Testis (tissue), 3 donors: ENCODE data around the gene FBXL7. TPM values are rescaled to one million over a fixed set of nuclear protein-coding genes. Genes with fewer than 3 reads are reported as not detected.

Experiments used
- DNase-seq: peaks from one replicate; pipeline ENCODE4 v3.0.0-alpha.2; 2019
- H3K27ac ChIP-seq, 2 donors: fragments of 200-600 bp; sonication (generic); one replicate each; pipeline ENCODE4 v1.5.1; 2019
- H3K27me3 ChIP-seq: fragments of 200-600 bp; sonication (generic); one replicate; pipeline ENCODE4 v1.5.1; 2019
- H3K36me3 ChIP-seq: fragments of 200-600 bp; sonication (generic); one replicate; pipeline ENCODE4 v1.5.1; 2017; ENCODE audit warnings: low read depth; ENCODE audit errors: missing control alignments
- H3K4me1 ChIP-seq: fragments of 200-600 bp; sonication (generic); one replicate; pipeline ENCODE4 v1.5.1; 2019
- H3K4me3 ChIP-seq, 2 donors: fragments of 200-600 bp; sonication (generic); one replicate each; pipeline ENCODE4 v1.5.1; 2017 to 2019
- H3K9me3 ChIP-seq: fragments of 200-600 bp; sonication (generic); one replicate; pipeline ENCODE4 v1.5.1; 2017
- CTCF ChIP-seq, 3 experiments: fragments of 450-650 bp in 2 of 3; fragments of 200-600 bp in 1 of 3; sonication (generic) in 1 of 3; IDR thresholded peaks; one replicate each; pipeline ENCODE4 v1.5.1; 2016 to 2019; ENCODE audit warnings: antibody characterized with exemption in 3 of 3, mild to moderate bottlenecking in 2 of 3, moderate library complexity in 1 of 3
- POLR2A ChIP-seq: fragments of 450-650 bp; IDR thresholded peaks from one replicate; pipeline ENCODE4 v1.6.1; 2017; ENCODE audit warnings: antibody characterized with exemption, mild to moderate bottlenecking, moderate library complexity
- WGBS, 2 donors: methylation state at CpG; one replicate each; pipeline ENCODE4 v1.1.5; 2018; 5-methylcytosine and 5-hydroxymethylcytosine counted together
- intact Hi-C: fragments of 100-400 bp; cut with DNase I; formaldehyde crosslinking; loops from one replicate; pipeline ENCODE4 v1.15.1; 2023; ENCODE audit warnings: low total_unique reads
- polyA plus RNA-seq: library from polyadenylated mRNA; stranded (reverse); fragments of 350-450 nt; fragmentation: Illumina TruSeq; extraction: RNeasy Lipid Tissue Mini Kit (QIAGEN cat#74804); gene quantifications from one replicate; pipeline ENCODE4 v1.2.3, GENCODE V29; 2014; ENCODE audit warnings: low read depth, low replicate concordance; ENCODE audit not compliant: insufficient read depth
- total RNA-seq, 2 donors: library from RNA; depleted of rRNA; stranded (reverse); fragments of >200 nt; gene quantifications; one replicate each; pipeline ENCODE4 v1.2.3, GENCODE V29; 2016

FBXL7 gene
- total and polyA plus RNA-seq, 3 donors from 2014 or later = 9.8 to 17.3 (median 15.2) TPM

- H3K27ac ChIP-seq = no peak overlapping the region
- DNase-seq = no peak
- no peaks in the 10 kb centered on the region for H3K36me3 ChIP-seq
- no peaks in the 10 kb centered on the region for H3K9me3 ChIP-seq
- TF ChIP-seq CTCF (IDR thresholded peaks at IDR 0.05) = no peak
- no peak for TF ChIP-seq POLR2A
- no peaks in the 10 kb centered on the region for H3K4me1 ChIP-seq
- H3K27me3 ChIP-seq = no peaks in the 10 kb centered on the region
- H3K4me3 ChIP-seq = no peak overlapping the region
- WGBS, 2 donors = 89 to 97% methylated on average over 1 of the region's 1 CpG
- intact Hi-C loops = no loop called here
These were observed 65.0 kb downstream of the FBXL7 start for GRCh38 chr5:15564957-15565356.

- intact Hi-C loops = no loop called here
- DNase-seq = no peak
- Histone ChIP-seq H3K27me3 (no peaks in the 10 kb centered on the region), H3K36me3 (no peaks in the 10 kb centered on the region), H3K9me3 (no peaks in the 10 kb centered on the region), H3K4me1 (no peaks in the 10 kb centered on the region), H3K27ac (no peak overlapping the region), H3K4me3 (no peak overlapping the region)
- TF ChIP-seq POLR2A = no peak
- TF ChIP-seq CTCF (IDR thresholded peaks at IDR 0.05) = no peak
- 87 to 96% methylated on average over 4 of the region's 4 CpGs for WGBS, 2 donors
These were observed 66.3 kb downstream of the FBXL7 start for GRCh38 chr5:15566306-15566705.

GRCh38 chr5:15566789-15567188 lies 66.8 kb downstream of the FBXL7 start:
- Histone ChIP-seq H3K27ac (no peak overlapping the region), H3K36me3 (no peaks in the 10 kb centered on the region), H3K9me3 (no peaks in the 10 kb centered on the region), H3K4me3 (no peak overlapping the region), H3K27me3 (no peaks in the 10 kb centered on the region), H3K4me1 (no peaks in the 10 kb centered on the region)
- intact Hi-C loops = no loop called here
- no peak for DNase-seq
- TF ChIP-seq POLR2A = no peak

DNA sequence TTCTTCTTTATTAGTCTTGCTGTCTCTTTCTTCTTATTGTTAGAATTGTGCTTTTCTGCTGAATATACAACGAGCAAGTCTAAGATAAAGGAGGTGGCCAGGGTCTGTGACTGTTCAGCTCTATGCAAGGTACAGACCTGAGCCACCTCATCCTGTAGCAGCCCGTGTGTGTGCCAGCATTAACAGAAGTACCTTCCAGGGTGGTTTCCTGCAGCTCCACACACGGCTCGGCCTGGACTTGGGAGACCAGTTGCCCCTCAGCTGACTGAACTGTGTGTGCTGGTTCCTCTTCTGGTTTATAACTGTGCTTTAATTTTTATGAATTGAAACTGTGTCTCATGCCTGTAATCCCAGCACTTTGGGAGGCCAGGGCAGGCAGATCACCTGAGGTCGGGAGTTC lies 70.5 kb downstream of the FBXL7 start:
- H3K36me3 ChIP-seq = no peaks in the 10 kb centered on the region
- H3K4me1 ChIP-seq = peaks cover 3% of the 10 kb centered on the region
- TF ChIP-seq CTCF (IDR thresholded peaks at IDR 0.05) (no peak), POLR2A (no peak)
- DNase-seq = no peak
- no peak overlapping the region for H3K27ac ChIP-seq
- no peak overlapping the region for H3K4me3 ChIP-seq
- H3K27me3 ChIP-seq = no peaks in the 10 kb centered on the region
- intact Hi-C loops = no loop called here
- no peaks in the 10 kb centered on the region for H3K9me3 ChIP-seq
- WGBS, 2 donors = 95 to 100% methylated on average over 5 of the region's 5 CpGs

DNA sequence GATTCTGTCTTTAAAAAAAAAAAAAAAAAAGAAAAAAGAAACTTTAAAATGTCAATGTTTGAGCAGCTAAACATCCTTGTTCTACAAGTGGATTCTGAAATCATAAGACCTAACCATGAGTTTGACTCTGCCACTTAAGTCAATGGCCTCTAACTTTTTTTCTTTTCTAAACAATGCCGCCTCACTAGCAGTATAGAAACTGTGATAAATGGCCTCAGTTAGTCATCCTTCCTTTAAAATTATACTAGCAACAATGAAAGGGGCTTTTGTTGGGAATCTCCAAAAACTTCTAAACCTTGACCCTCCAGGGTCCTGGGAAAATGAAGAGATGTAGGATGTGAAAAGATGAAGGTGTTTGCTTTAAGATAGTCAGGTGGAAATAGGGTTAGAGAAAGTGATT lies 71.1 kb downstream of the FBXL7 start:
- no peaks in the 10 kb centered on the region for H3K27me3 ChIP-seq
- intact Hi-C loops = no loop called here
- TF ChIP-seq POLR2A (no peak), CTCF (IDR thresholded peaks at IDR 0.05) (no peak)
- peaks cover 3% of the 10 kb centered on the region for H3K4me1 ChIP-seq
- 96 to 97% methylated on average over 1 of the region's 1 CpG for WGBS, 2 donors
- no peak overlapping the region for H3K27ac ChIP-seq
- no peak overlapping the region for H3K4me3 ChIP-seq
- H3K9me3 ChIP-seq = no peaks in the 10 kb centered on the region
- no peak for DNase-seq
- H3K36me3 ChIP-seq = no peaks in the 10 kb centered on the region
